NCI-H2196 treated with DMSO at 0.1 percent for 48 hours (cell line): ENCODE data around the gene EPB41L2.
"Not testable (repeated sequence)": the region's sequence is repeated elsewhere in the genome, so short reads cannot be mapped to it uniquely, and the experiment has no call there.

Experiments
- DNase-seq: peaks from one replicate; lab custom pipeline; 2025; ENCODE audit not compliant: unreplicated experiment; lab: John Stamatoyannopoulos, UW

The EPB41L2 gene

DNA sequence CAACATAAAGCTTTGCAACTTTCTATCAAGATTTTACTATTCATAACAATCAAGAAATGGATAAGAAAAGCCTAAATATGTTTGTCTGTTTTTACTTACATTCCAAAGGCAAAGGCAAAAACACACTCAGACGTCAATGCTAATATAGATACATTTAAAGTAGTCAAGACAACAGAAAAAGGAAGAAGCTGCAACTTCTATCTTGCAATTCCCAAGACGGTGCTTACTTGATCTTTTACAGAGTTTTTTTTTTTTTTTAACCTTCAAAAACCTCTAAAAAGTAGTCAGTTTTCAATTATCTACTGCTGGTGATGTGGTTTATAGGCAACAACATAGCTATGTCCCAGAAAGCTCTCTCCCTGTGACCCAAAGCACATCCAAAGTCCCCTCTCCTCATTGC, 58.1 kb downstream of the EPB41L2 start:
- DNase-seq, result no peak

DNA sequence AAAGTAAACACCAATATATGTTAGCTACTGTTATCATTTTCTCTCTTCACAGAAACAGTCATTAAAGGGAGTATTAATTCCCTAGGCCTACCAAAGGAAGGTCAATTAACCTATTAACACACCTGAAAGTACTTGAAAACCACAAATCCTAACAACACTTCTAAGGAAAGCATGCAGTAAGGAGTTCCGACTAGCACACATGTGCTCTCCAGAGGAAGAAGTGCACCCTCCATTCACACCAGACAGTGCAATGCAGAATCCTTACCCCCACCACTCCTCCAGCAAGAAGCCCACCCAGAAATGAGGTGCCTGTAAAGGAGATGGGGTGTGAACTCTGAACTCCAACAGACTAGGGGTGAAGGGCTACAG, 58.7 kb downstream of the EPB41L2 start:
- no peak for DNase-seq

DNA sequence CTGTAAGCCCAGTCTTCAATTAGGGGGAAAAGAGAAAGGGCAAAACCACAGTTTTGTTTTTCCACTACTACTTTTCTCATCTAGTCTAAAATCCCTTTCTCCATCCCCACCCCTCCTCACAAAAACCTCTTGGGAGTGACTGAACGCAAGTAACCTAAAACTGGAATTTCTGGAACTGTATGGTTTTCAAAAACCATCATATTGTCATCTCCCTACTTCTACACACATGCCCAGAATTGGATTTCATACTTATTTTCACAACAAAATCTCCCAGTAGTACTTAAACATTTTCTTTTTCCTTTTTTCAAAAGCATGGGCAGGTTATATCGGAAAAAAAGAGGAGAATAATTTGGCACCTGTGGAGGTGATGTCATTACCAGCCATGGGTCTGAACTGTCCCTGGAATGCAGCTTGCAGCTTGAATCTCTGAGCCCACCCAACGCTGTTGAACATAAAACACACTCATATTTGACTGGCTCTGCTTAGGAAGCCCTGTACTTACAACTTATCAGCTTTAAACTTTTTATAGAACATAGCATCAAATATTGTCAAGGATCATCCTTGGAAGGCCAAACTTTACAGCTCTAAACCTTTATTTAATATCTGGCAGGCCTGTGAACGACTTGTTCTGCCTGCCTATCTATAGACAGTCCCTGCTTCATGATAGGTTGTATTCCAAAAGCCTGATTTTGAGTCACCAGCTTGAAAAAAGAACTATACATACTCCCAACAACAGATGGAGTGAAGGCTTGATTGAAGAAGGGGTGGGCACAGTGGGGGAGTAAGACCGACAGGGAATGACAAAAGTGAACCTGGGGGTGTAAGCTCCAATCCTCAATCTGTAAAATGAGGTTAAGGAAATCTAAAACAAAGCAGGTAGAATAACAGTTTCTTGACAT, 59.3 kb downstream of the EPB41L2 start:
- no peak for DNase-seq

DNA sequence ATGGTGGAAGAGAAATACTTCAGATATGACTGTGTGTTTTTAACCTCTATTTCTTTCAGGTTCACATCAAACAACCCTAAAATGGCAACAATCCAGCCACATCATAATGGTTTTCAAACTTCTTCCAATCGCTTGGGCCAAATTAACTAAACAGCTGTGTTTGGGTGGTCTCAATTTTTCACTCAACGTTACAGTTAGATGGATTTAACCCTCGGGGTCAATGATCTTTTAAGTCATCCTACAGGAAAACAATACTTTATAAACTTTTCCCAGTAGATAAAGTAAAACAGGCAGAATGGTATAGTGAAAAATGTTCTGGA, 60.4 kb downstream of the EPB41L2 start:
- DNase-seq, result no peak

DNA sequence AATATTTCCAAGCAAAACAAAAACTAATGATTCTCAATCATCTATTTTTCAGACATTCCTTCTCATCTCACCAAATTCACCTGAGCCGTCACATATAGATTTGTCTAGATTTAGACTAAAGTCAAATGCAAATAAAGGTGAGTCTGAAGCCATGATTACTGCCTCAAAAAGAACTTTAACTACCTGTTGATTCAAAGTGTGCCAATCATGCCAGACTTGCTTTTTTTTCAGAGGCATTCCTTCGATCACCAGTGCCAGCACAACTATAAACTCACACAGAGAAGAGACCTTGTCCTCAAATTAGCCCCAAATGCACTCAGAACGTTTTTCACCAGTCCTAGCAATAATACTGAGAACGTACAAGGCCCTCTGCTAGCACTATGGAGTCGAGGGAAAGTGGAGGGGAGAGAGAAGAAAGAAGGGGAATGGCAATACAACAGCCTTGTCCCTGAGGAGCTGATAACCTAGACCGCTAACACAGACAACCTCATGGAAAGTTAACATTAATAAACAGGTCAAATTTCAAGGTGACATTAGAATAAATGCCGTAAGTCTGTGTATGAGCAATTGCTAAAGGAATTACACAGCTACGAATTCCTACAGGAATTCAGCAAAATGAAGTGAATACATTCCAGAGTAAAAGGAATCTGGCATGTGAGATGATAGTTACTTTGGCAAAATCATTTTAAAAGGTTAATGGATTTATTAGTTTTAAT, 60.9 kb downstream of the EPB41L2 start:
- no peak for DNase-seq

DNA sequence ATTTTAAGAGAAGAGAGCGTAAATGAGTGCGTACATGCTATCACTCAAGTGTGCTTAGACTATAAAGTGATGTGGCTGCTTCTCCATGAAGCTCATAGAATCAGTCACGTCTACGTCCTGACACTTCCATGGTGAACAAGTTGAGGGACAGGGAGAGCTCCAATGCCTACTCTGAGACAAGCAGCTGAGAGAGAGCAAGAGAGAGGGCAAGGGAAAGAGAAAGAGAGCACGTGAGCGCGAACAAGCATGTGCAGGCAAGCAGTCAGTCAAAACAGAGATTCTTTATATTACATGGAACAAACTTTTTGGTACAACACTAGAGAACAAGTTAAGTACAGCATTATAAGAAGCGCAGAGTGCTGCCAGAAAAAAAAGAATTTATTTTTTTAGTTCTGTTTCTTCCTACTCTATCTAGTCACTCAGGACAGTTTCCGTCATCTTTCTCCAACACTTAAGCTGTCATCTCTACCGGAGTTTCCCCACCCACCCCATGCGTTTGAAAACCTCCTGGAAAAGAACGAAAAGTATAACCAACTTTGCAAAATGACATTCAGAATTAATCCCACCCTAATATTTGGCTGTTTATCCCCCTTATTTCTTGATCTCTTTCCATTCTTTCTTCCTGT, 61.8 kb downstream of the EPB41L2 start:
- DNase-seq, result no peak

DNA sequence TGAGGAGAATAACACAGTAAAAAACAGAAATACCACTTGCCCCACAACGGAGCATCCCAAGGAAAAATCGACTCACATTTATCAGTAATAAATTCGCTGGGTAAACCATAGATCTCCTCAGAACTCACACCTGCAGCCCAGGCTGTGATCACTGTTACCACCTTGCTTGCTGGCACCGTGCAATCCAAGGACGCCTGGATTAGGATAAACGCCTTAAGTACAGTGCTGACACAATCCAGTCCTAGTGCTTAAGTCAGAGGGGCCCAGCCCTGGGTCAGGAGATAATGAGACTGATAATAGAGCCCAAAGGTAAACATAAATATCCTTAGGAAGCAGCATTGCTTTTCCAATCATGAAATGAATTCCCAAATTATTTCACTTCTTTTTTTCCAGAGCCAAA, 62.5 kb downstream of the EPB41L2 start:
- DNase-seq, result no peak

DNA sequence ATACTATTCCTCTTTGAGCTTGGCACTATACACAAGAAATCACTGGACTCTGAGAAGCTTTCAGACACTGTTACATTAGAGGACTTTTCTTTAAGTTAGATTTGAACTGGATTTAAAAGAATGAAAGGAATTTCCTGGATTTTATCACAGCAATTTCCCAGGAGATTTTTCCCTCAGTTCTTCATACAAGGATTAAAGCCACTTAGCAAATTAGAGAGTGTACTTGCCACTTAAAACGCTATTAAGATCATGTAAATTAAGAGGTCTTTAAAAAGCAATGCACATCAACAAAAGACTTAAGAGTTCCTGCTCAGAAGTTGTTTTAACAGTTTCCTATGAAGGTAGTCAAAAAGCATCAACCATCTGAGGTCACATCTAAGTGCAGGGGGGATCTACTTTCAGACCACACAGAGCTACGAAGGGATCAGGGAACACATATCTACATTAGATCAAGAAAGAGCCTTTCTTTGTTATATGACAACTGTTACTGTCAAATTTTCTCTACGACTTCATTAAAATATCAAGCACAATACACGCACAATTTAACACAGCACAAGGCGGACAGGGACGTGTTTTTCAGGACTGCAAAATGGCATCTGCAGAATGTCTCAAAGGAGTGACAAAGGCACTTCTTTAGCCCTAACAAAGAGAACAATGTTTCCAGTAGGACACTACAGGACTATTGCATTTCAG, 65.8 kb downstream of the EPB41L2 start:
- no peak for DNase-seq

DNA sequence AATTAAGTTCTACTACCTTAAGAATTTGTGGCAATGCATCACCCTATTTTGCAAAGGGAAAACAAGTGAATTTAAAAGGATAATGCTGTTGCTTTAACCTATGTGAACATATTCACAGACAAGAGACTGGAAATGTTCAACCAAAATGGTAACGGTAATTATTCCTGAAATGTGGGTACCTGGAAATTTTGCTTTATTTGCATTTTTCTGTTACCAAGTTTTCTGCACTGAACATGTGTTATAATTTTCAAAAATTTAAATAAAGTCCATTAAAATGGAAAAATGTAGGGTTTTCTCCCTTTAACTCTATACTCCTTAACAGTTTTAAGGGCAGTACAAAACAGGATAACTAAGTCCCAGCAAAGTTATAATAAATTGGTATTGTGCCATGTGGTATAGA, 66.4 kb downstream of the EPB41L2 start:
- DNase-seq, result no peak

DNA sequence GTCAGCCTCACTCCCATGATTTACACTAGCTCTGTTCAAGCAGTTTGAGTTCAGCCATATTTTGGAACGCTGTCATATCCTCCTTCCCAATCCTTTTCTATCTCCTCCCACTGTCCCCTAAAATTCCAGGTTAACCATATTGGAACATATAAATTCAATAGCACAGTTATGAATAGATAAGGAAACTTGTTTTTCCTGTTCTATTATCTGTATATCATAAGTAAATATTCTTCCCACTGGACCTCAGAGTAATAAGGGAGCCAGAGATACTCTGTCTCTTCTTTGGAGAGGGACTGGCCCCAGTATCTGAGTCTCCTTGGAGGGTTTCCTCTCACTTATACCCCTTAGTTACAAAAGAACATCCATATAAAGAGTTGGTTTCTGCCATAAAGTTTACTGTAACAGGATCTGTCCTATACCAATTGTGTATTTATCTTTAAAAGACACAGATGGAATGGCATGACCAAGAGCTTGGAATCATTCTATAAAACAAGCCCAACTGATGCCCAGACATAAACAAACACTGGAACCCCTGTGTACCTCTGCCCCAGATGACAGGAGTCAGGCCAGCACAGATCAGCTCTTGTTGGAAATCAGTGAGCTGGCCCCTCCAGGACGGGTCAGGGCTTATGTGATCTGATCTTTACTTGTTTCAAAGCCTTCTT, 67.1 kb downstream of the EPB41L2 start:
- DNase-seq, result no peak

DNA sequence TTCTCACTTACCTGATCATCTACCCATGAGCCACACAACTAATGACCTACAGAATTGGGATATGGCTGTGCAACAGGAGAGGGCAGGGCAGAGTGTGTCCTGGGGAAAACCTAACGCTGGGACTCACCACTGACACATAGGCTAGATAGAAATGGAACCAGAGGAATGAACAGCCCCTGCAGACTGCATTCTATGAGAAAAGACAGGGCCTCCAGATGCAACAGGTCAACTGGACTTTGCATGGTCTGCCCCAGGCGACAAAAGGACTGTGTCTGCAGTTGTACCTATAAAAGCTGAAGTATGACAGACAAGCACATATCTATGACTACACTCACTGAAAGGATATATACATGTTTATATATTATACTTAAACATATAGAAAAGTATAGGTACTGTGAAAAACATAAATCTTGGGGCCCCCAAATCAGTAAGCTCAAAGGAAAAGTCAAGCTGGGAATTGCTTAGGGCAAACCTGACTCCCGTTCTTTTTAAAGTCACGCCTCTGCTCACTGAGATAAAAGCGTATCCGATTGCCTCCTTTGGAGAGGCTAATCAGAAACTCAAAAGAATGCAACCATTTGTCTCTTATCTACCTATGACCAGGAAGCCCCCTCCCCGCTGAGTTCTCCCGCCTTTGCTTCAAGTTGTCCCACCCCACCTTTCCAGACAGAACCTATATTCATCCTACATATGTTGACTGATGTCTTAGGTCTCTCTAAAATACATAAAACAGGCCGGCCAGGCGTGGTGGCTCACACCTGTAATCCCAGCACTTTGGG, 68.5 kb downstream of the EPB41L2 start:
- DNase-seq, result no peak

DNA sequence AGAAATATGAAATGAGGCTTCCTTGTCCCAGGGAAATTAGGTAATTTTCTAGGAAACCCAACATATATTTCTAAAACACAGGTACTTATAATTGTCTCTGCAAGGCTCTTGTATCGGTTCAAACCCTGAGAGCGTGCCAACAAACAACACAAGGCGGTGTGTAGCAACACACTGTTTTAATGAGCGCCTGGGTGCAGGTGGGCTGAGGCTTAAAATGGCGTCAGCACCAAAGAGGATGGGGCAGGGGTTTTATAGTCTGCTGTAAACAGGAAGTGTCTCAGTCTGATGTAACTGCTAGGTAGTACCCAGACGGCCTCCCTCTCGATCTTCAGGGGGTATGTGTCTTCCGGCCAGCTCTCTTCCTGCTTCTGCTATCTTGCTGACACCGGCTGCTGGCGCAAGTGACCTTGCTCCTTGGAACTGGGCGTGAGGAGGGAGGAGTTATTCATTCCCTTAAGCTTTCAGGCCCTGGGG, 69.7 kb downstream of the EPB41L2 start:
- DNase-seq, result no peak

DNA sequence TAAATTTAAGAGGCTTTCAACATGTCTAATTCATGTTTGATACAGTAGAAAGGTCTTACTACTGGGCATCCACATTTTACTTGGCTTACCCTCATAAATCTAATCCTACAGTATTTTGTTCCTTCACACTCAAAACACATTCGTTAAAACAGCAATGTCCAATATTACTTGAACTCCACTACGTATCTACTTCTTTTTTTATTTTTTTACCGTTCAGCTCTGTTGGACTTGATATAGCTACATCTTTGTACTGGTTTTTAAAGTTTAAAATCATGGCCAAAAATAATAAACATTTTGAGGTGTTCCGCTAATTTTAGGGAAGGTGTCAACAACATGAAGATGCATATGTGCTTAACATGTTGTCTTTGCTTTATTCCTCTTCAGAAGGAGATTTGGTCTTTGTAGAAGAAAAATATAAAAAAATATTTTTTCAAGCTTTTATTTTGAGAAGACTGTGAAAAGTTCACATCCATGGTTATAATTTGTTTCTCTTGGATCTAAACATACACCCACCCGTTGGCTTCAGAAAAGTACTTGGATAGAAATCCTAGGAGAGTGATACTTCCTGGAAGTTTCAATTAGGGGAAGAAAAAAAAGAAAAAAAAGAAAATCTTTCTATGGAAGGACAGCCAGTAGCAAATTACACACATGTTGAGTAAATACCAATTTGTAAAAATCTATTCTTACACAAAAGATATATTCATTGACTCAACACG, 71.5 kb downstream of the EPB41L2 start:
- no peak for DNase-seq

DNA sequence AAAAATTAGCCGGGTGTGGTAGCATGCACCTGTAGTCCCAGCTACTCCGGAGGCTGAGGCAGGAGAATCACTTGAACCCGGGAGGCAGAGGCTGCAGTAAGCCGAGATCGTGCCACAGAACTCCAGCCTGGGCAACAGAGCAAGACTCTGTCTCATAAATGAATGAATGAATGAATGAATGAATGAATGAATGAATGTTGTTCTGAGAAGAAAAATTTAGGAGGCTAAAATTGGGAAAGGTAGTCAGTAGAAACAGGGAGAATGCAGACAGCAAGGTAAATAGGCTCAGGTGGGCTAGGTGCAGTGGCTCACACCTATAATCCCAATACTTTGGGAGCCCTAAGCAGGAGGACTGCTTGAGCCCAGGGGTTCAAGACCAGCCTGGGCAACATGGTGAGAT, 75.5 kb downstream of the EPB41L2 start:
- DNase-seq, result not testable (repeated sequence)

DNA sequence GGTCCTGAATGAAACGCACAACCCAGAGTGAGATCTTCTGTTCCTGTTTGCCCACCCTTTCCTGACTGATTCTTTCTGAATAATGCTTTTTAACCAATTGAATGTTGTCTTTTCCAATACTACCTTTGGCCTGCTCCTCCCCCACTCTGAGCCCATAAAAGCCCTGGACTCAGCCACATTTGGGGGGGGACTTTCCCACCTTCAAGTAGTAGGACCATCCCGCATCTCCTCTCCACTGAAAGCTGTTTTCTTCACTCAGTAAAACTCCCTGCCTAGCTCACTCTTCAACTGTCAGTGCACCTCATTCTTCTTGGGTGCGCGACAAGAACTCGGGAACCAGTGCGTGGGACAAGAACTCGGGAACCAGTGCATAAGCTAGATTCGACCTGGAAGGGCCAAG, 77.9 kb downstream of the EPB41L2 start:
- no peak for DNase-seq

DNA sequence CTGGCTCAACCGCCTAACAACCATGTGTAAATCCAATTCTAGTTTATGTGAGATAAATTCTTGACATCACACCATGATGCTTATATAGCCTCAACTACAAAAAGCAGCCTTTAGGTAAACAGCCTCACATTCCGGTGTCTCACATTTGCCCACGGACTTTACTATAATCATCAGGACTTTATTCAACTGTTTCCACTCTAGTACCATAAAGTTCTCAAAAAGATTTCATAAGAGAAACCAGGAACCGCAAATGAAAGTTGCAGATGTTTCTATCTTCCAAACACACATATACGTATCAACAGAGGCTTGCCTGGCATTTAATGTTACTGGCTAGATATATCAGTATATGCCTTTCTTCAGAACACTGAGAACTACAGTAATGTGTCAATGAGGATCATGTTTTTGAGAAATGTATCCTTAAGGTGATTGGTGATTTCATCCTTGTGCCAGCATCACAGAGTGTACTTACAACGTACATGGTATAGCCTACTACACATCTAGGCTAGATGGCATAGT, 80.0 kb downstream of the EPB41L2 start:
- DNase-seq, result no peak

DNA sequence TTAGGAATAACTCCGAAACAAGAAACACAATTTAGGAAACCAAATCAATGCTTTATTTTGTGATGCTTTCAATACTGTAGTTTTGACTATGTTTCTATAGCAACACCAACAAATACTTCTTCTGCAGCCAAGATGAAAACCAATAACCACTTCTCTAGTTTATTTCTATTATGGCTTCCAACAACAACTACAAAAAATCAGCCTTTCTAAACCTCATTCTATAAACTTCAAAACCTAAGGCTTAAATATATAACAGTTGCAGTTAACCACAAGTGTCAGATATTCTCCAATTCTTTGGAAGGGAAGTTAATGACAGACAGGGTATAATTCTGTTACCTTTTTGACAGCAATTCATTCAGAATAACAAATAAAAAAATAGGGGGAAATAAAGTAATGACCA, 80.9 kb downstream of the EPB41L2 start:
- DNase-seq, result no peak

DNA sequence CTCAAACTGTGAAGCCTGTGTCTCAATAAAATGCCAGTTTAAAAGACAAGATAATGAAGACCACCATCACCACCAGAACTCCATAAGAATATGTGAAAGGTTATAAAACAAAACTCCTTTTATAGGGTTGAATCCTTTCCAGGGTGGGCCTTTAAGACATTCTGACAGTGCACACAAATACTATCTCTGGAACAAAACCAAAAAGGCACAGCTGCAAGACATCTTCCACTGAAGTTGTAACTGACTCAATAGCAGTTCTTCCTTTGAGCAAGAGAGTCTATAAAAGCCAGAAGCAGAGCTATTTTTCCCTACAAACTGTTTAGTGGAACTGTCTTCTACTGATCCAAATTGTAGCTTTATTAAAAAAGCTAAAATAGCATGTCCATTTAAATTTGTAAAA, 81.6 kb downstream of the EPB41L2 start:
- no peak for DNase-seq

DNA sequence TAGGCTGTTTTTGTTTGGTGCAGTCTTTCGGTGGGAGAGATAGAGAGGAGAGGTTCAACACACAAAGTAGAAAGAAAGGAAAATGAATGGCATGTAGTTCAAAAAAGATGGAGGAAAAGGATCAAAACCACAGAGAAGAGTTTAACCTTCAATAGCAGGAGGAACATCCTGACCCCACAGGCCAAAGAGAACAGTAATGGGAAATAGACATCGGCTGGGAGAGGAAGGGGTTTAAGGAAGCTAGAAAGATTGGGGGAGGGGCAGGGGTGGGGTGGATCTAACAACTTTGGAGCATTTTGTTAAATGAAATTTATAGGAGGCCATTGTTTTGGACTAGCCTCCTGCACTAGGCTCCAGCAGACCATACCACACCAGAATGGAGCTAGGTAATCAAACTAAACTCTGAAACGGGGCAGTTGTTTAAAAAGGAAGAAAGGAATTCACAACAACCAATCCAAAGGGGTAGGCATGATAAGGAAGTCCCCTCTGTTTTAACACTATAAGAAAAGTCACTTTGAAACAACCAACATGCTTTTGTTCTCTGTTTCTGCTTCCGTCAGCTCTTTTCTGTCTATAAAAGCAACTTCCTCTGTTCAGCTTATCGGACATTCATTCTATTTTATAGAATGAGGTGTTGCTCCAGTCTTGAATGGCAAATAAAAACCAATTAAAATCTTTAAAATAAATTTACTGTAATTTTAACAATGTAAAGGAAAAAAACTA, 82.6 kb downstream of the EPB41L2 start:
- DNase-seq, result no peak
